Measurements from ENCODE around the gene AAR2.

DNA sequence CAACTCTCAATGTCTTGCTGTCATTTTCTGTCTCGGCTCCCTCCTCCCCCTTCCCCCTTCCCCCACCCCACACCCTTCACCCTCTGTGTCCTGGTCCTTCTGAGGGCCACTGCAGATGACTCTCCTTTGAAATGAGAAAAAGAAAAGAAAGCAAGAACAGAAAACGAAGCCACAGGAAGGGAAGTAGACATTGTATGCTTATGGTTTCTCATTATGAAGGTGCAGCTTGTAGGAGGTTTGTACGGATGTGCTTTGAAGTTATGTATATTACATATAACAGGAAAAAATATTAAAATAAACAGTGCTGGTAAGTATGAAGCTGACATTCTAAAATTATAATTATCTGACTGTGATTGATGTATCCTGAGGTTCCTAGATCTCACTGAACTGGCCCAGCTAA, 6.3 kb upstream of the AAR2 start:
- TF ChIP-seq, protein P1, sequence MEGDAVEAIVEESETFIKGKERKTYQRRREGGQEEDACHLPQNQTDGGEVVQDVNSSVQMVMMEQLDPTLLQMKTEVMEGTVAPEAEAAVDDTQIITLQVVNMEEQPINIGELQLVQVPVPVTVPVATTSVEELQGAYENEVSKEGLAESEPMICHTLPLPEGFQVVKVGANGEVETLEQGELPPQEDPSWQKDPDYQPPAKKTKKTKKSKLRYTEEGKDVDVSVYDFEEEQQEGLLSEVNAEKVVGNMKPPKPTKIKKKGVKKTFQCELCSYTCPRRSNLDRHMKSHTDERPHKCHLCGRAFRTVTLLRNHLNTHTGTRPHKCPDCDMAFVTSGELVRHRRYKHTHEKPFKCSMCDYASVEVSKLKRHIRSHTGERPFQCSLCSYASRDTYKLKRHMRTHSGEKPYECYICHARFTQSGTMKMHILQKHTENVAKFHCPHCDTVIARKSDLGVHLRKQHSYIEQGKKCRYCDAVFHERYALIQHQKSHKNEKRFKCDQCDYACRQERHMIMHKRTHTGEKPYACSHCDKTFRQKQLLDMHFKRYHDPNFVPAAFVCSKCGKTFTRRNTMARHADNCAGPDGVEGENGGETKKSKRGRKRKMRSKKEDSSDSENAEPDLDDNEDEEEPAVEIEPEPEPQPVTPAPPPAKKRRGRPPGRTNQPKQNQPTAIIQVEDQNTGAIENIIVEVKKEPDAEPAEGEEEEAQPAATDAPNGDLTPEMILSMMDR (IDR thresholded peaks at IDR 0.05; ENCODE audit: low read depth, low read length, poor library complexity, severe bottlenecking), result no peak
- no peak for TF ChIP-seq EZH2phosphoT487 (IDR thresholded peaks at IDR 0.05; ENCODE audit: borderline replicate concordance, low read length)

All from DOHH2 (cell line).